Measurements from ENCODE around the gene TULP4.
"Not testable (repeated sequence)": the region's sequence is repeated elsewhere in the genome, so short reads cannot be mapped to it uniquely, and the experiment has no call there.

The TULP4 gene

DNA sequence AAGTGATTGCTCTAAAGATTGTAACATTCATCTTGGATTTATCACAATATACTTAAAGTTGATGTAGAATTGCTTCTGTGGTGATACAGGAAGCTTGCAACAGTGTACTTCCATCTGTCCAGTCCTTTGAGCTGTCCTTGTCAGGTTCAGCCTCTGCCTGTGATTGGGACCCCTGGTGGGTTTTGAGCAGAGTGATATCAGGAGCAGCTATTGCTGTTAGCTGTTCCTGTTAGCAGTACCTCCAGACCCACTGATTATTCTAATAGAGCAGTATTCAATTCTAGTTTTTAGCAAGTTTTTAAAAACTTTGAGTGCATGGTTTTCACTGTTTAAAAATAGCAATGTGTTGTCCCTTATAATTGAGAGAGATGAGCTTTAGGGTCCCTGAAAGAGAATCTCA is 48.8 kb downstream of the TULP4 start:
- no peak for ATAC-seq

DNA sequence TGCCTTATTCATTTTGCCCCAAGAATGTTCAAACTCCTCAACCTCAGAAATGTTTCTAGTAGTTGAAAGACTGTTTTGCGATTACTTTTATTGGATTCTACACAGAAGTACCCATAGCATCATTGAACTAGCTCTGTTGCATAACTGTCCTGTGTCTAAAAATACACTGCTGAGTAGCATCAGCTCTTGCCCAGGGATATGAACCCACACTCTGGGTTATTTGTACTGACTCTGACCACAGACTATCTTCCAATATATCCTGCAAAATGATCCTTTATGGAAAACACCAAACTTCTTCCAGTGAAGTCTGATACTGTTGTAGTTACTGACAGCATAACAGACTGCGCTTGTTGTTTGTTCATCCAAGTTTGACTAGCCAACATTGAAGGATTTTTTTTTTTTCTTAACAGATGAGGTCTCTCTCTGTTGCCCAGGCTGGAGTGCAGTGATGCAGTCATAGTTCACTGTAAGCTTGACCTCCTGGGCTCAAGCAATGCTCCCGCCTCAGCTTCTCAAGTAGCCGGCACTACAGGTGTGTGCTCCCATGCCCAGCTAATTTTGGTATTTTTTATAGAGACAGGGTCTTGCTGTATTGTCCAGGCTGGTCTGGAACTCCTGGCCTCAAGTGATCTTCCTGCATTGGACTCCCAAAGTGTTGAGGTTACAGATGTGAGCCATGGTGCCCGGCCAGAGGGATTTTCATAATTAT is 49.9 kb downstream of the TULP4 start:
- ATAC-seq: no peak

- ATAC-seq: no peak
Observed at GRCh38 chr6:158366363-158366762, 54.1 kb downstream of the TULP4 start.

DNA sequence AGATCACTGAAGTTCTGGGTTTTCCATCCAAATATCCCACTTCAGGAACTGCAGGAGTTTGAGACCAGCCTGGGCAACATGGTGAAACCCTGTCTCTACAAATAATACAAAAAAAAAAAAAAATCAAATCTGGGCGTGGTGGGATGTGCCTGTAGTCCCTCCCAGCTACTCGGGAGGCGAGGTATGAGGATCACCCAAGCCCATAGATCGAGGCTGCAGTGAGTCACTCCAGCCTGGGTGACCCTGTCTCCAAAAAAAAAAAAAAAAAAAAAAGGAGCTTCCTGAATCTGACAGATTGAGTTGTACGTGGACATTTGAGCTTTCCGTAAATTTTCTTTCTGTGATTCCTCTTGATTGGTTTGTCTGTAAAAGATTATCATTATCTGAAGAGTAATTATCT is 55.6 kb downstream of the TULP4 start:
- ATAC-seq: no peak

GRCh38 chr6:158369241-158369640 is 57.0 kb downstream of the TULP4 start:
- no peak for ATAC-seq

GRCh38 chr6:158370805-158371204 is 58.5 kb downstream of the TULP4 start:
- no peak for ATAC-seq

GRCh38 chr6:158371261-158371660 is 59.0 kb downstream of the TULP4 start:
- no peak for ATAC-seq

DNA sequence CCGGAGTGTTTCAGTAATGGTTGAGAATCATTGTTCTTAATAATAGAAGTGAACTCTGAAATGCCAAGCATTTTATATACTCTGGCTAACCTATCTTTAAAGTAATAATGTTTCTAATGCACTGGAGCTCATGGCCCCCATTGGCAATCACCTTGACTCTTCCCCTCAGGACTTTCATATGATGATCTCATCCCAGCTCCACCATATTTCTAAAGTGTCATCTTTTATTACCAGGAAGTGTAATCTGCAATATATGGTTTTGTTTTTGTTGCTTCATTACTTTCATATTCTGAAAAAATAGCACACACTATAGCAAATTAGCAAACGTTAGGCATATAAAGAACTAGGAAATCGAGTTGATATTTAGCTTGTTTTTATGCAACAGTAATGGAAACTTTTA is 60.3 kb downstream of the TULP4 start:
- ATAC-seq: no peak

- no peak for ATAC-seq
Observed at GRCh38 chr6:158373214-158373613, 60.9 kb downstream of the TULP4 start.

DNA sequence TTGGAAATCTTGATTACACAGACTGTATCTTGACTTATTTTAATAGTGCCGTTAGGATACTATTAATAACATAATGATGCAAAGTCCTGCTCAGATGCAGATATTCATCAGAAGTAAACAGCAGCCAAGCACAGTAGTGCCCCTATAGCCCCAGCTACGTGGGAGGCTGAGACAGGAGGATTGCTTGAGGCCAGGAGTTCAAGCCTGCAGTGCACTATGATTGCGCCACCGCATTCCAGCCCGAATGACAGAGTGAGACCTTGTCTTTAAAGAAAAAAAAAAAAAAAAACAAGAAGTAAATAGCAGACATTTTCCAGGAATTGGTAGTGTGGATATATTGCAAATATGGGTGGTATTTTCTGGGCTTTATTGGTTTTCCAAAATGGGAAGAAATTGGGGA is 61.8 kb downstream of the TULP4 start:
- ATAC-seq: no peak

DNA sequence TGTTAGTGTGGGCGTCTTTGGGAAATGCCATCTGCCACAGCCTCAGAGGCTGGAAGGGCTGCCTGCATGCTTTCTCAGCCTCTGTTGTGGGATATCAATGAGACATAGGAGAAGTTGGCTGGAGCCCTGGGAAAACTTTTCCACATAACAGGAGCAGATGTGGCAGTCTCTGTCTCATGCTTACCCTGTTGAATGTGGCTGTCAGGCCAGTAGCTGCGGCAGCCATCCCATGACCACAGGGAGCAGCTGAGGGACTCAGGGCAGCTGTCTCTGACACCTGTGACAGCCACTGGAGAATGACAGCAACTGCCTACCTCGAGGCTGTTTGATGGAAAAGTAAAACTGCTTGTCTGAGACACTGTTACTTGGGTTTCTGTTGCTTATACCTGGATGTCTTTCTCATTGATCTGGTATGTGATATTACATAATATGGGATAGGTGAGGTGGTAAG is 64.4 kb downstream of the TULP4 start:
- ATAC-seq: no peak

DNA sequence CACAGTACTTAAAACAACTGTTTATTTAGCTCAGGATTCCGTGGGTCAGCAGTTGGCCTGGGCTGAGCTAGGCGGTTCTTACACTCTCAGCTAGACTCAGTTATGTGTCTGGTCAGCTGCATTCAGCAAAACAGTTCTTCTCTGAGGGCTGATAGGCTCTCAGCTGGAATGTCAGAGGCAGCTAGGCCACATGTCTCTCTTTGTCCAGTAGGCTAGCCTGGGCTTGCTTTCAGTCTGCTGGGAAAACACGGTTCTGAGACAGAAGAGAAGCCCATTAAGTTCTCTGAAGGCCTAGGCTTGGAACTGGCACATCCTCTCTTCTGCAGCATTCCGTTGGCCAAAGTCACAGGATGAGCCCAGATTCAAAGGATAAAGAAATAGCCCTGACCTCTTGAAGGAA is 65.6 kb downstream of the TULP4 start:
- ATAC-seq: no peak

DNA sequence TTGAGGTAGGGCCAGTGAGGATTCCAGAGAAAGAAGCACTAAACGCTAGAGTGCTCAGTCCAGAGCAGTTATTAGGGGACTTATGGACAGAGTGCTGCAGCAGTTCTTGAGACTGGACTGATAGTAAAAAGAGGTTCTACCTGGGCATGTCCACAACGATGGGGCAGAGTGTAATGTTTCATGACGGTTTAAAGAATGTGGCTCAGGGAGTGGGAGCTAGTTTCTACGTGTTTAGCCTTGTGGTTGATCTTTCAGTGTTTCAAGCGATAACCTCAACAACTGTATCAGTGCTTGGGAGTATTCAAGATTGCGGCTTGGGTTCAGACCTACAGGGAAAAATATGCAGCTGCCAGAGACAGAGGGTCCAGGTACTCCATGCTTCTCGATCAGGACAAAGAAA is 67.1 kb downstream of the TULP4 start:
- no peak for ATAC-seq

- ATAC-seq: no peak
Observed at GRCh38 chr6:158381214-158381613, 68.9 kb downstream of the TULP4 start.

DNA sequence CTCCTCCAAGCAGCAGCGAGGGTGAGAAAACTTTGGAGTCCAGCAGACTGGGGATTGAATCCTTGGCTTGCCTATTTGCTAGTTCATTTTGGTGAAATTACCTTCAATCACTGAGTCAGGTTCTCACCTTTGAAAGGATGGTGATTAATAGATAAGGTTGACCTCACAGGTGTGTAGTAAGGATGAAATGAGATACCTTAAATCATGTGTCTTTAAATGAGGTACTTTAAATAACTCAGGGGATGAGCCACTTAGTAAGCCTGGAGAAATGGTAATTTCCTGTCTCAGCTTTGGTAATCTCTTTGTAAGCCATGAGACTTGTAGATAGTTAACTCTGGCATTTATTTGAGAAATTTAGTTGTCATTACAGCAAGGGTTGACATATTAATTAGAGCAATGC is 70.2 kb downstream of the TULP4 start:
- ATAC-seq: no peak

DNA sequence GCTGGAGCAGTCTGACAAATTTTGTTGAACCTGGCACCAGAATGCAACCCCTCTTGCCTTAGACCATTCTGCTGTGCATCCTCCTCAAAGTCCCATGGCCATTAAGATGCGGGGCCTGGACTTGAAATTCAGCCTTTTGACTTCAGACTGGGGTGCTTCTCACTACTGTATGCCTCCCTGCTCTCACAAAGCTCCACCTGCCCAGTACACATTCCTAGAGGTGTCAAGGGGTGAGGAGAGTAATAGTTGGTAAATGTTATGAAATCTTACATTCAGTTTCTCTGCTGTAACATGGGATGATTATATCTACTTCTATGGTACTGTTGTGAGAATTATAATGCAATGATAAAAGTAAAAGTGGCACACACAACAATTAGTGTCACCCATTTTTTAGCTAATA is 70.8 kb downstream of the TULP4 start:
- ATAC-seq: no peak

DNA sequence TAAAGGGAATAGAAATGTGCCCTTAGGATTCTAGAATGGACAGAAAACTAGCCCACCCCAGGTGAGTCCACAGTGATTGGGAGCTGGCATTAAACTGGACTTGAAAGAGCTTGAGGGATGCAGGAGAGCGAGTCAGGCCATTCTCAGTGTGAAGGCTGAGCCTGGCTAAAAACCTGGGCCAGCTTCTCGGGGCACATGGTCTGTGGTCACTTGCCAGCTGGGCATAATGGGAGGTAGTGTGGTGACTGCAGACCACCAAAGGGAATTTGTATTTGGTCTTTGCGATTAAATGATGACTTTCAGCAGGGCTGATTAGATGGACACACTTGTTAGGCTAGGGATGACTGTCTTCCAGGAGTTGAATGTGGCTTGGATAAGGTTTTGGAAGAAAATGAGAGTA is 71.3 kb downstream of the TULP4 start:
- ATAC-seq: no peak

- ATAC-seq: no peak
Observed at GRCh38 chr6:158384671-158385110, 72.4 kb downstream of the TULP4 start.

DNA sequence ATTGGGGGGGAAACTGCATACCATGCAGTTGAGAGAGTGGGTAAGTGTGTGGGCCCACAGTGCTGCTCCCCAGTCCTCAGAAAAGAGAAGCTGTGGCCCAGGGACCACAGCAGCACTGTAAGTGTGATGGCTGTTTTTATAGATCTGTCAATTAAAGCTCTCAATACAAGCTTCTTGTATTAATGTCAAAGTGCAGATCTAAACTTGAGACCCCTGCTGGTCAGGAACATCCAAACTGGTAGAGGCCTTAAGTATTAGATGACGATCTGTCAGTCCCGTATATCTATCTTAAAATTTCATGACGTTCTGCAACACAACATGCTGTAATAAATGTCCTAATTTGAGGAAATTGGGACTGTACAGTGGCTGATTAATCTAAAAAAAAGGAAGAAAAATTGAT is 74.8 kb downstream of the TULP4 start:
- ATAC-seq: no peak

DNA sequence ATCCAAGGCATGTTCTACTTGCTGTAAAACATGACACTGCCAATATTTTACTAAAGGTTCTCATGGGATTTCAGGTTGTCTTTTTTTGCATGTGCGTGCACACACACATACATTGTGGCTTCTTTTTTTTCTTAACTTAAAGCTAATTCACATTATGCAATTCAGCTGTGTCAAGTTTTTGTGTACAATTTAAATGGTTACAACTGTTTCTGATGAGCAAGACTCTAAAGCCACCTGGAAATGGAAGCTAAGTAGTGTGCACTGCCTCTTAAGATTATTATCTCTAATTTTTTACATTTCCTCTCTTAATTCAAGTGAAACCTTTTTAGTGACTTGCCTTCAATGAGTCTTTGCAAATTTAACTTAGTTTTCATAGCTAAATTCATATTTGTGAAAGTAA is 75.3 kb downstream of the TULP4 start:
- ATAC-seq: no peak

DNA sequence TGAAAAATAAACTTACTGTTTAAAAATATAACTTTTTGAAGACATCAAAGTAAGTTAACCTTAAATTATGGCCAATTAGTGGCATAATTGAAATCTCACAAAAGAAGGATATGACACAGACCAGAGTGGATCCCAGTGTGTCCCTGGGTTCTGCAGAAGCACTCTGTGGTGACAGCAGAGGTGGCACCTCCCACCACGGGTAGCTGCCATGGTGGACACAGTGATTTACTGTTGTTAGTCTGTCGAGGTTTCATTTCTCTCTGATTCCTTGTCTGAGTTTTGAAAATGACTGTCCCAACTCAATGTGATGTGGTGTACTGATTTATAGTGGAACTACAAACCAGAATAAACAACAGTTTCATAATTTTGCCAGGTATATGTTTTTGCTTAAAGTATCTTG is 76.5 kb downstream of the TULP4 start:
- no peak for ATAC-seq

DNA sequence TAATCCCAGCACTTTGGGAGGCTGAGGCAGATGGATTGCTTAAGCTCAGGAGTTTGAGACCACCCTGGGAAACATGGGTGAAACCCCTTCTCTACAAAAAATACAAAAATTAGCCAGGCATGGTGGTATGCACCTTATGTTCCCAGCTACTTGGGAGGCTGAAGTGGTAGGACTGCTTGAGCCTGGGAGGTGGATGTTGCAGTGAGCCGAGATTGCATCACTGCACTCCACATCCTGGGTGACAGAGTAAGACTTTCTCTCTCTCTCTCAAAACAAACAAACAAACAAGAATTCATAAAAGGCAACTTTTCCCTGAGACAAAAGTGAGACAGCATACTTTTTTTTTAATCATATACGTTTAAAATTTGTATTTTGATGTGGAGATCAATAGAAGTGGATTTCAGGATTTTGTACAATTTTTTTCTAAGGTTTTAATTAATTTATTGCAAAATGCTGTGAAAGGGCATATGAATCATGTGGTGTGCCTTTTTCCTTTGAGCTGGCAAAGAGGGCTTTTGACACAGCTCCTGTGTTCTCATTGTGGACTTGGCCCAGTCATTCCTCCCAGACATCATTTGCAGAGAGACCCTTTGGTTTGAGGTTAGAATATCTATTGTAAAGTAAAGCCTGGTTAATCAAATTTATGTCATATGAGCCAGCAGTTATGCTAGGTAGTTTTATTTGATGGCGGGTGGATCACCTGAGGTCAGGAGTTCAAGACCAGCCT is 77.1 kb downstream of the TULP4 start:
- no peak for ATAC-seq

GRCh38 chr6:158391276-158391675 is 79.0 kb downstream of the TULP4 start:
- ATAC-seq: no peak

- not testable (repeated sequence) for ATAC-seq
Observed at GRCh38 chr6:158391977-158392376, 79.7 kb downstream of the TULP4 start.

- ATAC-seq: no peak
Observed at GRCh38 chr6:158396136-158396535, 83.9 kb downstream of the TULP4 start.

Data from activated CD4-positive, CD25-positive, alpha-beta regulatory T cell treated with anti-CD3 and anti-CD28 coated beads, Interleukin-2, amount 50 U/mL, for 24 hours (primary cell).